Superior temporal gyrus (tissue), 1 donor: ENCODE results near the gene MAEA.

Experiments used
- DNase-seq: peaks from one replicate; pipeline ENCODE4 v3.0.0-alpha.2; 2016; ENCODE audit errors: extremely low spot score

The MAEA gene

GRCh38 chr4:1379351-1379781 lies 89.7 kb downstream of the MAEA start:
- DNase-seq = no peak

DNA sequence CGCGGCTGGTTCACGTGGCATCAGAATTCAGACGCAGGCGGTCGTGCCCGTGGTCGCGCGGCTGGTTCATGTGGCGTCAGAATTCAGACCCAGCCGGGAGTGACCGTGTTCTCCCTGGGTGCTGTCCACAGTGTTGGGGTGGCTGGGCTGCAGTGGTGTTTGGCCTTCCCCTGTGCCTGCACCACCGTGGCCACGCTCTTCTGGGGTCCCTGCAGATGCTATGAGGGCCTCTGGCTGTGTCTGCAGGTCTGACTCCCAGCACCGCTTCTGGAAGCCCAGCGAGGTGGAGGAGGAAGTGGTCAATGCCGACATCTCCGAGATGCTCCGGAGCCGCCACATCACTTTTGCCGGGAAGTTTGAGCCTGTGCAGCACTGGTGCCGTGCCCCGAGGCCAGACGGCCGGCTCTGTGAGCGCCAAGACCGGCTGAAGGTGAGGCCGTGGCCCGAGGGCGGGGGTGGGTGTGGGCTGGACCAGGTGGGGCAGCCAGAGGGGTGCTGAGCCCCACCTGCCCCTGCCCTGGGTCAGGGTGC lies 90.2 kb downstream of the MAEA start:
- DNase-seq = no peak

DNA sequence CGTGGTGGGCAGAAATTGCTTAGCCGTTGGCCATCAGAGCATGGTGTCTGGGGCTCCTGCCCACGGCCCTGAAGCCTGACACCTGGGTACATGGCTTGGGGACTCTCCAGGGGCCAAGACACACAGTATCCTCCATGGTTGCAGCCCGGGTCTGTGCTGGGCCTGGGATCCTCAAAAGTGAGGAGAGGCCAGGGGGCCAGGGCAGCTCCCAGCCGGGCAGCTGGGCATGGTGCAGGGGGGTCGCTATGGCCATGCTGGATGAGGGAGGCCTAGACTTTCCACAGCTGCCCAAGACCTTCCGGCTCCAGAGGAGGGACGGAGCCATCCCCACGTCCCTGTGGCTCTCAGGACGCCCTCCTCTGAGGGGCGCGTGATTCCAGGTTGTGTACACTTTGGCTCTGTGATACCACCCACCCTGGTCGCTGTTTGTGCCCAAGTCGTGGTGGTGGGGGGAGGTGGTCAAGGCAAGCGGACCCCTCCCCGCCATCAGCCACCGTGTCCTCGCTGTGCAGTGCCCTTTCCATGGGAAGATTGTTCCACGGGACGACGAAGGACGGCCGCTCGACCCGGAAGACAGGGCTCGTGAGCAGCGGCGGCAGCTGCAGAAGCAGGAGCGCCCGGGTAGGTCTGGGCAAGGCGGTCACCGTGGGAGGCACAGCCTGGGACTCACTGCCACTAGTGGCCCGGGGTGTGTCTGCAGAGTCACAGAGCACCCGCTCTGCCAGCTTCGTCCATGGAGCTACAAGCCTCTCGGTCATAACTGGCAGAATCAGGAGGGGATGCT lies 90.9 kb downstream of the MAEA start:
- no peak for DNase-seq

- no peak for DNase-seq
These were observed 91.5 kb downstream of the MAEA start for GRCh38 chr4:1381181-1381621.

DNA sequence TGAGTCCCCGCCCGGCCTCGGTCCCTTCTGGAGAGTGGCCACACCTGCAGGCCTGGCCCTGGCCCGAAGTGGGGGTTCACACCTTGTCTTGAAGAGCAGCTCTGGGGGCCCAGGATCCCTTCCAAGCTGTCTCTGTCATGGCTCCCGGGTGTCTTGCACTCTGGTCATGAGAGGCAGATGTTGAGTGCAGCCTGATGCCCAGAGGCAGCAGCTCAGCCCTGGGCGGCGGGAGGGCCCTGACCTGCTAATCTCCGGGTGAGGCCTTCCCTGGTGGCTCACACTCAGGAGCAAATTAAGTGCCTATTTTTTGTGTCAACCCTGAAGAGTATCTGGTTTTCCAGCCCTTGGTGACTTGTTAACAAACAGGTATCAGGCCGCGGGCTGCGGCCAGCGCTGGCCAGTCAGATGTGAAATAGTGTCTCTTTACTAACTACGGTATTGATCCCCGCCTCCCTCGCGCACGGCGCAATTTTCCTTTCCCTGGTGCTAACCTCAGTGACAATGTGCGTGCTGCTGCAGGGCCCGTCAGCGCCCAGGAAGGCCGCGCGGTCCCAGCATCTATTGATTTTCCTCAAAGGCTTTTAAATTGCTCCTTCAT lies 92.4 kb downstream of the MAEA start:
- no peak for DNase-seq

DNA sequence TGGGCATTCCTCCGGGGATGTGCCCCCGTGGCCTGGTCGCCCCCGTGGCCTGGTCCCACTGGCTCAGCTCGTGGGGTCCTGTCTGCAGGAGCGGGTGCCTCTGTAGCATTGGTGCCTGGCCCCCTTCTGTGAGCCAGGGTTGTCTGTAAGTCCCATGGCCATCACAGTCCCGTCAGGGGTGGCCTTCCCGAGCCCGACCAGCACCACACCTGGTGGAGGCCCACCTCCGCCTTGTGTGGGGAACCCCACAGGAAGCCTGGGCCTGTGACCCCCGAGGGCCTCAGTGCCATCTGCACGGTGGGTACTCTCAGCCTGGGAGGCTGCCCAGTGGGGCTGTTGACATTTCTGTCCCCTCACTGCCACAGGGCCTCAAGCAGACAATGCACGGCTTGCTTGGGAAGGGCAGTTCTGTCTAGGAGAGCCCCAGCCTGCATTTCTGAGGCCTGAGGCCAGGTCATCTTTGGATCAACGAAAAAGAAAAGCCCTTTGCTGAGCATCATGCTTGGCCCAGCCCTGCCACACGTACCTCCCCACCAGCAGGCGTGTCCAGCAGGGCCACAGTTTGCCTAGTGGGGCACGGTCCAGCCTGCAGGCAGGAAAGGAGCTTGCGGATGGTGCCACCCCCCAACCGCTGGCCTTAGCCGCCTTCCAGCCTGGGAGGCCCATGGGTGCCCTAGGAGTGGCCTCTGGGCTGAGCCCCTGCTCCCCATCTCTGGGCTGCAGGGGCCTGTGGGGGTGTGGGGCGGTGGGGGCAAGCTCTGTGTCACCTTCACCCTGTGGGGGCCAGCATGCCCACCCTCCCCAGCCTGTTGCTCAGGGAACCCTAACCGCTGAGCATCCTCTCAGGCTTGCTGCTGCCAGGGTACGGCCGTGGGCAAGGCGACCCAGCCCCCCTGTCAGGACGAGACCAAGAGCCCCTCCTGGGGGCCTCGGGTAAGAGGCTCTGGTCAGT lies 93.4 kb downstream of the MAEA start:
- DNase-seq = no peak

DNA sequence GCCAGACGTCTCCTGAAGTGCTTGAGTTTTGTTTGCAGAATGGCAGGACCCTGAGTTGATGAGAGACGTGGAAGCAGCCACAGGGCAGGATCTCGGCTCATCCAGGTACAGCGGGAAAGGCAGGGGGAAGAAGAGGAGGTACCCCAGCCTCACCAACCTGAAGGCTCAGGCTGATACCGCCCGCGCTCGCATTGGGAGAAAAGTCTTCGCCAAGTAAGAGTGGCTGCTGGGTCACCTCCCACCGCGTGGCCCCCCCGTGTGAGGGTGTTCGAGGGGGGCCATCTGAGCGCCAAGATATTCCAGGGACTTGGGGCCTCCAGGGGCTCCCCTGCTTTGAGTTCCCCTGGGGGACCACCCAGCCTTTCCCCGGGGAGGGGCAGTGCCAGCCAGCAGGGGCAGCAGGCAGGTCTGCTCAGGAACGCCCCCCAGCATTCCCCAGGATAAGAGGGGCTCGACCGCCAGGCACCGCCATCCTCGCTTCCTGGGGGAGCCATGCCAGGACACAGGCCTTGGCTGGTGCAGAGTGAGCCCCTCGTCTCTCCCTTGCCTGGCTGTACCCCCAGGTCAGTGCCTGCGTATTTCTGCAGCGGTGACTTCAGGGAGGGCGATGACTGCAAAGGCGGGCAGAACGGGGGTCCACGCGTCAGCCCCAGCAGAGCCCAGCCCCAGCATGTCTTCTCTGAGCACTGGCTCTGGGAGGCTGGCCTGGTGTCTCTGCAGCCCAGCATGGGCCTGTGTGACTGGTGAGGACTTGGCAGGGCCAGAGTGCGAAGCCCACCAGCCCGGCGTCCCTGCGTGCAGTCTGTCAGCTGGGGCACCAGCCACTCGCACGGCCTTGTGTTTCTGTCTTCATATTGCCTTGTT lies 94.3 kb downstream of the MAEA start:
- DNase-seq = no peak

GRCh38 chr4:1384675-1385372 lies 95.1 kb downstream of the MAEA start:
- no peak for DNase-seq

DNA sequence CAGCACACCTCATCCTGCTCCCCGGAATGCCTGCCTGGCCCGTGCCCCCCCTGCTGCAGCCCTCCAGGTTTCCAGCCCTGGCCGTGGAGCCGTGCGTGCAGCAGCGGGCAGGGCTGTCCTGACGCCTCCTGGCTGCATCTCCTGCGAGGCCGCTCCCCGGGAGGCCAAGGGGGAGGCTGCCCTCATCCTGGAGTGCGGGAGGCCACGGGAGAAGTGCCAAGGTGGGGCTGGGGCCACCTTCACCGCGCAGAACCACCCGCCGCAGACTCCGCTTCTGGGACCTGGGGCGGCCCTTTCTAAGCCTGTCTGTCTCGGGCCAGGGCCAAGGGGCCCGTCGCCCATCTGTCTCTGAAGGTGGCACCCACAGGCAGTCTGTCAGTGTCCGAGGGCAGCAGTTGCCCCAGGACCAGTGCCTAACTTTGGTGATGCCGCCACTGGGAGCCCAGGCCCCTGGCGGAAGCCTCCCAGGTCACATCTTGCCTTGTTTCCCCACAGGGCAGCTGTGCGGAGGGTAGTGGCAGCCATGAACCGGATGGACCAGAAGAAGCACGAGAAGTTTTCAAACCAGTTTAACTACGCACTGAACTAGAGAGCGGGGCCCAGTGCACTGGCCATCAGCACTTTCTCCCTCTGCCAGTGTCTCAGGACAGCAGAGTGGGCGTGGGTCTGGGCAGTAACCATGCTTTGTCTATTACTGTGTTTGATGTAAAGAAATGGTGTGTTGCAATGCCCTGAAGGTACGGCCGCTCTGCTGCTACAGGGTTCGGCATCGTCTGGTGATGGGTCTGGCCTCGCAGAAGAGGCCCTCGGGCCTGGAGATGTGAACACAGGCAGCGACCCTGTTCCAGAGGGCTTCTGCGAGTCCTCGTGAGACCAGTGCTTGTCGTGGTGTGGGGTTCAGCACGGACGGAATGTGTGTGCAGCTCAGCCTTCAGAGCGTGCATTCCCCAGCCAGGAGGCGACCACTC lies 96.0 kb downstream of the MAEA start:
- DNase-seq = no peak
